Astrocyte (in vitro differentiated cells and primary cell): Measurements from ENCODE around the gene STING1. TPM values are rescaled to one million over a fixed set of nuclear protein-coding genes. Genes with fewer than 3 reads are reported as not detected.

Experiments
- DNase-seq: peaks from one replicate; pipeline ENCODE4 v3.0.0-alpha.2; 2010; ENCODE audit warnings: low read depth
- FAIRE-seq: peaks from 2 replicates; lab custom pipeline; 2011; peaks lifted over from hg19 to GRCh38; lab: Jason Lieb, UNC
- H2AFZ ChIP-seq: 2 replicates; pipeline ENCODE4 v1.6.0; 2012; ENCODE audit warnings: low read depth, low read length, inconsistent platforms
- H3K27ac ChIP-seq: 2 replicates; pipeline ENCODE4 v1.5.1; 2011; ENCODE audit warnings: low read depth, low read length, inconsistent platforms
- H3K27me3 ChIP-seq: 2 replicates; pipeline ENCODE4 v1.6.0; 2011; ENCODE audit warnings: low read length, inconsistent platforms; ENCODE audit not compliant: insufficient read depth
- H3K36me3 ChIP-seq: 2 replicates; pipeline ENCODE4 v1.5.1; 2011; ENCODE audit warnings: low read length, inconsistent platforms; ENCODE audit not compliant: insufficient read depth
- H3K4me1 ChIP-seq: 2 replicates; pipeline ENCODE4 v1.5.1; 2011; ENCODE audit warnings: low read length, inconsistent platforms; ENCODE audit not compliant: insufficient read depth
- H3K4me2 ChIP-seq: 2 replicates; pipeline ENCODE4 v1.6.0; 2012; ENCODE audit warnings: low read length, inconsistent platforms
- H3K4me3 ChIP-seq: 2 replicates; pipeline ENCODE4 v1.5.1; 2011; ENCODE audit warnings: low read depth, mild to moderate bottlenecking, low read length, inconsistent platforms; ENCODE audit not compliant: insufficient read depth
- H3K79me2 ChIP-seq: 2 replicates; pipeline ENCODE4 v1.6.0; 2012; ENCODE audit warnings: mild to moderate bottlenecking, low read length, inconsistent platforms; ENCODE audit not compliant: insufficient read depth
- H3K9ac ChIP-seq: 2 replicates; pipeline ENCODE4 v1.6.0; 2012; ENCODE audit warnings: mild to moderate bottlenecking, low read length, inconsistent platforms
- H3K9me3 ChIP-seq: 2 replicates; pipeline ENCODE4 v1.5.1; 2012; ENCODE audit warnings: low read depth, mild to moderate bottlenecking, low read length, inconsistent platforms; ENCODE audit not compliant: insufficient read depth
- H4K20me1 ChIP-seq: 2 replicates; pipeline ENCODE4 v1.6.0; 2012; ENCODE audit warnings: low read length, inconsistent platforms; ENCODE audit not compliant: insufficient read depth
- H3K27ac Mint-ChIP-seq: one replicate; pipeline ENCODE4 v1.8.0; 2021; ENCODE audit warnings: mild to moderate bottlenecking, mixed read lengths; ENCODE audit not compliant: unreplicated experiment
- H3K27me3 Mint-ChIP-seq: one replicate; pipeline ENCODE4 v1.8.0; 2021; ENCODE audit warnings: low read depth, mixed read lengths; ENCODE audit not compliant: unreplicated experiment
- H3K36me3 Mint-ChIP-seq: one replicate; pipeline ENCODE4 v1.8.0; 2021; ENCODE audit warnings: low read depth, mixed read lengths; ENCODE audit not compliant: unreplicated experiment
- H3K4me1 Mint-ChIP-seq: one replicate; pipeline ENCODE4 v1.8.0; 2021; ENCODE audit warnings: low read depth, mixed read lengths; ENCODE audit not compliant: unreplicated experiment
- H3K4me3 Mint-ChIP-seq: one replicate; pipeline ENCODE4 v1.8.0; 2021; ENCODE audit warnings: mild to moderate bottlenecking, moderate library complexity, mixed read lengths; ENCODE audit not compliant: unreplicated experiment
- H3K9me3 Mint-ChIP-seq: one replicate; pipeline ENCODE4 v1.8.0; 2021; ENCODE audit warnings: mild to moderate bottlenecking, mixed read lengths; ENCODE audit not compliant: unreplicated experiment
- EZH2 ChIP-seq: IDR thresholded peaks from 2 replicates; pipeline ENCODE4 v1.6.1; 2012; ENCODE audit warnings: mild to moderate bottlenecking, low read length, inconsistent platforms; ENCODE audit not compliant: insufficient read depth
- total RNA-seq: library from RNA; stranded (reverse); gene quantifications from 2 replicates; pipeline ENCODE4 v1.2.1, GENCODE V29; 2021
- TF ChIP-seq, protein P1 (sequence below): IDR thresholded peaks from 2 replicates; pipeline ENCODE4 v1.5.1; 2011; ENCODE audit warnings: low read depth, mild to moderate bottlenecking, inconsistent platforms, low read length, moderate library complexity; ENCODE audit not compliant: insufficient read depth

The STING1 gene
- total RNA-seq, 1 donor from 2014 or later = 3.3 TPM

DNA sequence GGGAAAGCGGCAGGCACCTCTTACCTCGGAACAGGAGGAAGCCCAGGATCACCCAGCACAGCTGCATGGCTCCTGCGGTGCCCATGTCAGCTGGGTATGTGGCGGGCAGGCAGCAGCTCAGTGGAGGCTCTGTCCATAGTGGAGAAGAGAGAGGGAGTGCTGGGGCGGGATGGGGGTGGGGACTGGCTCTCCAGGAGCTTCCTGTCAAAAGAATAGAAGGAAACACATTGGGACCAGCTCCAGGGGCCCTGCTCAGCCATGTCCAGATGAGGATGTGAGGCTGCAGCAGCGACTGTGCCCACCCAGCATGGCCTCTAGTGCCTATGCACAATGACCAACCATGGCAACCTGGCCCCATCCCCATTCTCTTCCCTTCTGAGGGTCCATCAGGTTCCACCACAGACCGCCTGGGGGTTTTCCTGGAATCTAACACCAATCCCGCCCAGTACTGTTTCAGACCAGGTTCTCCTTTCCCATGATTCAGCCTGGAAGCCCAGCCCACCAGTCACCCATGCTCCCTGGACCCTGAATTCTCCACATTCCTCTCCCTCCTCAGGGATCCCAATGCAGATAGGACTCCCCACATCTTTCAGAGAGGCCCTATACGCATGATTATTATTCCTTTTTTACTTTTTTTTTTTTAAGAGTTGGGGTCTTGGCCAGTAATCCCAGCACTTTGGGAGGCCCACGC lies 19.8 kb downstream of the STING1 start, which contains the start of gene ECSCR:
Gene ECSCR (minus strand): TSS at position 158 of the 691 bp plus-strand sequence. CDS start 73 bp downstream, at position 85.
- H3K4me3 Mint-ChIP-seq = no peak within 1 kb of the TSS

GRCh38 chr5:139461698-139462097 lies 20.9 kb downstream of the STING1 start:
- TF ChIP-seq, protein P1, sequence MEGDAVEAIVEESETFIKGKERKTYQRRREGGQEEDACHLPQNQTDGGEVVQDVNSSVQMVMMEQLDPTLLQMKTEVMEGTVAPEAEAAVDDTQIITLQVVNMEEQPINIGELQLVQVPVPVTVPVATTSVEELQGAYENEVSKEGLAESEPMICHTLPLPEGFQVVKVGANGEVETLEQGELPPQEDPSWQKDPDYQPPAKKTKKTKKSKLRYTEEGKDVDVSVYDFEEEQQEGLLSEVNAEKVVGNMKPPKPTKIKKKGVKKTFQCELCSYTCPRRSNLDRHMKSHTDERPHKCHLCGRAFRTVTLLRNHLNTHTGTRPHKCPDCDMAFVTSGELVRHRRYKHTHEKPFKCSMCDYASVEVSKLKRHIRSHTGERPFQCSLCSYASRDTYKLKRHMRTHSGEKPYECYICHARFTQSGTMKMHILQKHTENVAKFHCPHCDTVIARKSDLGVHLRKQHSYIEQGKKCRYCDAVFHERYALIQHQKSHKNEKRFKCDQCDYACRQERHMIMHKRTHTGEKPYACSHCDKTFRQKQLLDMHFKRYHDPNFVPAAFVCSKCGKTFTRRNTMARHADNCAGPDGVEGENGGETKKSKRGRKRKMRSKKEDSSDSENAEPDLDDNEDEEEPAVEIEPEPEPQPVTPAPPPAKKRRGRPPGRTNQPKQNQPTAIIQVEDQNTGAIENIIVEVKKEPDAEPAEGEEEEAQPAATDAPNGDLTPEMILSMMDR = no peak
- TF ChIP-seq EZH2 = no peak
- H3K4me3 Mint-ChIP-seq = no peak overlapping the region
- H3K4me3 ChIP-seq = peak overlapping the region; percentile 47
- DNase-seq (peak; percentile 55), FAIRE-seq (no peak)
- peak overlapping the region; percentile 96 for H3K27ac ChIP-seq
- no peaks in the 10 kb centered on the region for H3K36me3 Mint-ChIP-seq
- peaks cover 2% of the 10 kb centered on the region for H3K27me3 Mint-ChIP-seq
- H3K36me3 ChIP-seq = no peaks in the 10 kb centered on the region
- peaks cover 31% of the 10 kb centered on the region for H3K4me1 Mint-ChIP-seq
- H4K20me1 ChIP-seq = no peaks in the 10 kb centered on the region
- H2AFZ ChIP-seq = peak overlapping the region; percentile 9
- peak overlapping the region; percentile 62 for H3K27ac Mint-ChIP-seq
- no peaks in the 10 kb centered on the region for H3K27me3 ChIP-seq
- peaks cover 51% of the 10 kb centered on the region for H3K4me1 ChIP-seq
- no peaks in the 10 kb centered on the region for H3K9me3 ChIP-seq
- H3K9me3 Mint-ChIP-seq = no peaks in the 10 kb centered on the region
- H3K4me2 ChIP-seq = peak overlapping the region; percentile 77
- no peaks in the 10 kb centered on the region for H3K79me2 ChIP-seq
- peak overlapping the region; percentile 69 for H3K9ac ChIP-seq

More for the DNA sequence above, 19.8 kb downstream of the STING1 start, which contains the start of gene ECSCR:
- H3K36me3 Mint-ChIP-seq = no peaks in the 10 kb centered on the region
- no peak for TF ChIP-seq EZH2
- peak within 1 kb of the TSS; percentile 62 for H3K27ac Mint-ChIP-seq
- H3K4me1 Mint-ChIP-seq = peaks cover 31% of the 10 kb centered on the region
- peaks cover 50% of the 10 kb centered on the region for H3K4me1 ChIP-seq
- peak within 1 kb of the TSS; percentile 96 for H3K27ac ChIP-seq
- H3K27me3 ChIP-seq = no peaks in the 10 kb centered on the region
- no peaks in the 10 kb centered on the region for H3K79me2 ChIP-seq
- no peaks in the 10 kb centered on the region for H4K20me1 ChIP-seq
- H3K36me3 ChIP-seq = no peaks in the 10 kb centered on the region
- no peaks in the 10 kb centered on the region for H3K27me3 Mint-ChIP-seq
- no peaks in the 10 kb centered on the region for H3K9me3 Mint-ChIP-seq
- peak within 1 kb of the TSS; percentile 57 for H2AFZ ChIP-seq
- FAIRE-seq (no peak), DNase-seq (peak; percentile 22)
- no peaks in the 10 kb centered on the region for H3K9me3 ChIP-seq
- H3K9ac ChIP-seq = peak within 1 kb of the TSS; percentile 69
- H3K4me3 ChIP-seq = peak within 1 kb of the TSS; percentile 47
- H3K4me2 ChIP-seq = peak within 1 kb of the TSS; percentile 77

GRCh38 chr5:139461176-139461575 lies 21.4 kb downstream of the STING1 start:
- Mint-ChIP-seq H3K9me3 (no peaks in the 10 kb centered on the region), H3K4me3 (no peak overlapping the region), H3K36me3 (no peaks in the 10 kb centered on the region), H3K4me1 (peaks cover 31% of the 10 kb centered on the region), H3K27me3 (peaks cover 6% of the 10 kb centered on the region), H3K27ac (no peak overlapping the region)
- Histone ChIP-seq H3K9ac (peak overlapping the region; percentile 69), H3K4me3 (peak overlapping the region; percentile 47), H3K36me3 (no peaks in the 10 kb centered on the region), H2AFZ (peak overlapping the region; percentile 9), H3K27me3 (no peaks in the 10 kb centered on the region), H3K4me2 (peak overlapping the region; percentile 77), H3K79me2 (no peaks in the 10 kb centered on the region), H3K9me3 (no peaks in the 10 kb centered on the region), H4K20me1 (no peaks in the 10 kb centered on the region), H3K27ac (peak overlapping the region; percentile 96), H3K4me1 (peaks cover 51% of the 10 kb centered on the region)
- TF ChIP-seq EZH2 = no peak
- TF ChIP-seq, protein P1 = no peak
- no peak for FAIRE-seq
- DNase-seq = no peak
